Mesenchymal stem cell (in vitro differentiated cells and primary cell): ENCODE measurements around the gene SETD1B.

Experiments used
- DNase-seq: peaks from one replicate; pipeline ENCODE4 v3.0.0-alpha.2; 2013
- H2AFZ ChIP-seq: one replicate; pipeline ENCODE4 v1.6.1; 2013; ENCODE audit warnings: low read depth, mild to moderate bottlenecking, control low read depth, inconsistent platforms, low read length, moderate library complexity
- H2AK5ac ChIP-seq: 2 replicates; pipeline ENCODE4 v1.6.1; 2013; ENCODE audit warnings: low read length, moderate library complexity, mild to moderate bottlenecking, inconsistent platforms; ENCODE audit not compliant: severe bottlenecking
- H2BK120ac ChIP-seq: one replicate; pipeline ENCODE4 v1.6.1; 2013; ENCODE audit warnings: low read depth, mild to moderate bottlenecking, inconsistent platforms, low read length, moderate library complexity
- H2BK12ac ChIP-seq, 2 experiments: one replicate each; pipeline ENCODE4 v1.6.1; 2013; ENCODE audit warnings: inconsistent platforms in 2 of 2, low read length in 2 of 2, mild to moderate bottlenecking in 2 of 2, moderate library complexity in 2 of 2, control low read depth in 1 of 2
- H2BK15ac ChIP-seq: one replicate; pipeline ENCODE4 v1.6.1; 2013; ENCODE audit warnings: mild to moderate bottlenecking, low read depth, inconsistent platforms; ENCODE audit not compliant: poor library complexity, severe bottlenecking
- H2BK5ac ChIP-seq: 2 replicates; pipeline ENCODE4 v1.6.1; 2013; ENCODE audit warnings: low read depth, mild to moderate bottlenecking, low read length, control low read depth, inconsistent platforms; ENCODE audit not compliant: poor library complexity, severe bottlenecking
- H3K14ac ChIP-seq, 2 experiments: one replicate each; pipeline ENCODE4 v1.6.1; 2013; ENCODE audit warnings: inconsistent platforms in 2 of 2, low read length in 2 of 2, control low read depth in 1 of 2, mild to moderate bottlenecking in 1 of 2, moderate library complexity in 1 of 2
- H3K18ac ChIP-seq, 2 experiments: one replicate each; pipeline ENCODE4 v1.6.1; 2013; ENCODE audit warnings: inconsistent platforms in 2 of 2, low read length in 2 of 2, control low read depth in 1 of 2, low read depth in 1 of 2, mild to moderate bottlenecking in 1 of 2
- H3K23ac ChIP-seq, 2 experiments: one replicate each; pipeline ENCODE4 v1.6.1; 2013; ENCODE audit warnings: inconsistent platforms in 2 of 2, low read length in 2 of 2, mild to moderate bottlenecking in 2 of 2, moderate library complexity in 2 of 2, control low read depth in 1 of 2
- H3K27ac ChIP-seq: 2 replicates; pipeline ENCODE4 v1.5.1; 2013; ENCODE audit warnings: mild to moderate bottlenecking, moderate library complexity, low read length, control low read depth, inconsistent platforms; ENCODE audit not compliant: poor library complexity, severe bottlenecking
- H3K27me3 ChIP-seq, 2 experiments: 2 replicates each; pipeline versions ENCODE4 v1.6.1 to v1.7.0; 2013; ENCODE audit warnings: low read length in 2 of 2, mild to moderate bottlenecking in 2 of 2, moderate library complexity in 2 of 2, control low read depth in 1 of 2, inconsistent platforms in 1 of 2; ENCODE audit not compliant: control insufficient read depth in 1 of 2, insufficient read depth in 1 of 2
- H3K36me3 ChIP-seq, 2 experiments: 2 replicates each; pipeline versions ENCODE4 v1.6.1 to v1.7.0; 2013; ENCODE audit warnings: low read length in 2 of 2, control low read depth in 1 of 2, inconsistent platforms in 1 of 2, low read depth in 1 of 2, mild to moderate bottlenecking in 1 of 2; ENCODE audit not compliant: insufficient read depth in 2 of 2, control insufficient read depth in 1 of 2
- H3K4ac ChIP-seq, 2 experiments: one replicate each; pipeline ENCODE4 v1.6.1; 2013; ENCODE audit warnings: inconsistent platforms in 2 of 2, low read length in 2 of 2, mild to moderate bottlenecking in 2 of 2, moderate library complexity in 2 of 2, control low read depth in 1 of 2, low read depth in 1 of 2
- H3K4me1 ChIP-seq: 2 replicates; pipeline ENCODE4 v1.6.1; 2013; ENCODE audit warnings: low read depth, low read length, control low read depth; ENCODE audit not compliant: control insufficient read depth, insufficient read depth
- H3K4me2 ChIP-seq: 2 replicates; pipeline ENCODE4 v1.6.1; 2013; ENCODE audit warnings: low read length, mild to moderate bottlenecking, inconsistent platforms; ENCODE audit not compliant: poor library complexity, severe bottlenecking
- H3K4me3 ChIP-seq, 2 experiments: 2 replicates each; pipeline versions ENCODE4 v1.5.1 to v1.7.0; 2013; ENCODE audit warnings: low read length in 2 of 2, mild to moderate bottlenecking in 2 of 2, control low read depth in 1 of 2, low read depth in 1 of 2; ENCODE audit not compliant: insufficient read depth in 1 of 2
- H3K79me1 ChIP-seq: replicated peaks from 2 replicates; pipeline ENCODE4 v1.6.1; 2013; ENCODE audit warnings: mild to moderate bottlenecking, control low read depth, low read length, inconsistent platforms; ENCODE audit not compliant: poor library complexity, severe bottlenecking
- H3K9ac ChIP-seq: 2 replicates; pipeline ENCODE4 v1.7.0; 2013; ENCODE audit warnings: mild to moderate bottlenecking, low read length, moderate library complexity
- H3K9me3 ChIP-seq: 2 replicates; pipeline ENCODE4 v1.7.0; 2013; ENCODE audit warnings: mild to moderate bottlenecking, low read length; ENCODE audit not compliant: control insufficient read depth
- H4K8ac ChIP-seq: one replicate; pipeline ENCODE4 v1.6.1; 2013; ENCODE audit warnings: inconsistent platforms, mild to moderate bottlenecking, low read length, moderate library complexity
- H4K91ac ChIP-seq: one replicate; pipeline ENCODE4 v1.6.1; 2013; ENCODE audit warnings: mild to moderate bottlenecking, low read length, inconsistent platforms
- WGBS: methylation state at CpG from one replicate; pipeline ENCODE4 v1.1.7; 2013; ENCODE audit warnings: mixed read lengths; 5-methylcytosine and 5-hydroxymethylcytosine counted together

SETD1B gene

DNA sequence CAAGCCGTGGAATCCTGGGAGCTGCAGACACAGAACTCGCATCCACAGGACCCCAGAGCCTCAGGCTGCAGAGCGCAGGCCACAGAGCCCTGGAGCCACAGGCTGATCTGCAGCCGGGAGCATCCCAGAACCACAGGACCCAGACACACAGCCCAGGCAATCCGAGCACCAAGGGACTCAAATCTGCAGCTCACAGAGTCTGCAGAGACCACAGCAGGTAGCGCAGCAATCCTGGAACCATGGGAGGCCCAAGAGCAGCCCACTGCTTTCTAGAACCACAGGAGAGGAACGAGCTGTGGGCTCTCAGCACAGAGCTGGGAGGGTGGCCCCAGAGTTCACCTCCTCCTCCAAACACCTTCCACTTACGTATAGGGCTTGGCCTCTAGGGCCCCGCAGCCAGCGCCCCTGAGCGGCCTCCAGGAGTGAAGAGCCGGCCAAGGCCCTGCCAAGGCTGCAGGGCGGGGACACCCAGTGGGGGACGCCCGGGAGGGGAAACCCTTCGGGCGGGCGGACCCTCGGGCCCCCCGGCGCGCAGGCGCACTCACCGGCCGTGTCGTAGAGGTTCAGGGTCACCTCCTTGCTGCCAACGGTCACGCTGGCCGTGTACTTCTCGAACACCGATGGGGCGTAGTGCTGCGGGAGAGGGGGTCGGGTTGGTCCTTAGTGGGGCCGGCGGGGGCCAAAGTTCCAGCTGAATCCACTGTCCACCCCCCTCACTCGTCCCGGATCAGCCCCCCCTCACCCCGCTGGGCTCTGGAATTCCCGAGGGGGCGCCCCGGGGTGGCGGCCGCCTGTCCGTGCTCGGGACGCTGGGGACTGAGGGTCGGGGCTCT is 11.0 kb upstream of the SETD1B start:
- Histone ChIP-seq H3K27ac (peak overlapping the region; percentile 14), H3K18ac (peak overlapping the region; percentile 16 to 94), H3K79me1 (peaks cover 33% of the 10 kb centered on the region), H4K91ac (peak overlapping the region; percentile 79), H4K8ac (peak overlapping the region; percentile 76), H2BK5ac (no peak overlapping the region), H3K36me3 (peaks cover 7 to 46% of the 10 kb centered on the region in 2 experiments), H2AFZ (peak overlapping the region; percentile 81), H3K14ac (peak overlapping the region in 1 of 2 experiments; percentile 69), H3K4me2 (peak overlapping the region; percentile 88), H3K4me1 (peaks cover 73% of the 10 kb centered on the region), H3K9me3 (no peaks in the 10 kb centered on the region), H2BK12ac (peak overlapping the region in 1 of 2 experiments; percentile 47), H3K4me3 (peak overlapping the region; percentile 75 to 78), H3K4ac (peak overlapping the region; percentile 15 to 90), H2AK5ac (no peak overlapping the region), H2BK120ac (no peak overlapping the region), H3K27me3 (no peaks in the 10 kb centered on the region), H3K23ac (peak overlapping the region in 1 of 2 experiments; percentile 77), H3K9ac (peak overlapping the region; percentile 99), H2BK15ac (no peak overlapping the region)
- 23% methylated on average over 27 of the region's 48 CpGs for WGBS
- DNase-seq = peak; percentile 31

DNA sequence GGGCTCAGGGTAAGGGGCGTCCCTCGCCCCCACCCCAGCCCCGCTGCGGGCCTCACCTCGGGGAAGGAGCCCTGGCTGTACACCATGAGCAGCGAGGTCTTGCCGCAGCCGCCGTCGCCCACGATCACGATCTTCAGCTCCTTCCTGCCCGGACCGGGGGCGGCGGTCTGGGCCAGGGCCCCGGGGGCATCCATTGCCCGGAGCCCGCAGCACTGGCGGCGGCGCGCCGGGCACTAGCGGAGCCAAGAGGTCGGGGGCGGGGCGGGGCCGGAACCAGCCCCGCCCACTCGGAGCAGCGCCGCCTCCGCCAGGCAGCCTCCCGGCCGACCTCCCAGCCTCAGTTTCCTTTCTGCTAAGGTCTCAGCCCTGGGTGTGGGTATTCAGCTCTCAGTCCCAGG is 10.4 kb upstream of the SETD1B start, which contains the start of gene RHOF:
Gene RHOF, minus strand, starts transcription at position 249 of the 398 bp plus-strand sequence. Its CDS starts 55 bp downstream, at position 194.
- H3K9me3 ChIP-seq = no peaks in the 10 kb centered on the region
- H3K9ac ChIP-seq = peak within 1 kb of the TSS; percentile 99
- peak within 1 kb of the TSS; percentile 88 for H3K4me2 ChIP-seq
- H3K14ac ChIP-seq = peak within 1 kb of the TSS in 1 of 2 experiments; percentile 69
- H3K23ac ChIP-seq = peak within 1 kb of the TSS in 1 of 2 experiments; percentile 83
- H3K27me3 ChIP-seq = no peaks in the 10 kb centered on the region
- under 1% methylated on average over 20 of the region's 36 CpGs for whole genome bisulfite sequencing
- peak within 1 kb of the TSS; percentile 74 to 94 for H3K18ac ChIP-seq
- H2BK5ac ChIP-seq = no peak within 1 kb of the TSS
- no peak for DNase-seq
- H3K4me3 ChIP-seq = peak within 1 kb of the TSS; percentile 75 to 78
- H2BK120ac ChIP-seq = no peak within 1 kb of the TSS
- peak within 1 kb of the TSS; percentile 69 for H2AK5ac ChIP-seq
- H3K27ac ChIP-seq = peak within 1 kb of the TSS; percentile 69
- peak within 1 kb of the TSS; percentile 83 for H2AFZ ChIP-seq
- peak within 1 kb of the TSS in 1 of 2 experiments; percentile 75 for H2BK12ac ChIP-seq
- H2BK15ac ChIP-seq = no peak within 1 kb of the TSS
- H3K4ac ChIP-seq = peak within 1 kb of the TSS; percentile 88 to 90
- H3K4me1 ChIP-seq = peaks cover 76% of the 10 kb centered on the region
- peaks cover 12 to 51% of the 10 kb centered on the region in 2 experiments for H3K36me3 ChIP-seq
- H4K8ac ChIP-seq = peak within 1 kb of the TSS; percentile 93
- peaks cover 30% of the 10 kb centered on the region for H3K79me1 ChIP-seq
- H4K91ac ChIP-seq = peak within 1 kb of the TSS; percentile 79

DNA sequence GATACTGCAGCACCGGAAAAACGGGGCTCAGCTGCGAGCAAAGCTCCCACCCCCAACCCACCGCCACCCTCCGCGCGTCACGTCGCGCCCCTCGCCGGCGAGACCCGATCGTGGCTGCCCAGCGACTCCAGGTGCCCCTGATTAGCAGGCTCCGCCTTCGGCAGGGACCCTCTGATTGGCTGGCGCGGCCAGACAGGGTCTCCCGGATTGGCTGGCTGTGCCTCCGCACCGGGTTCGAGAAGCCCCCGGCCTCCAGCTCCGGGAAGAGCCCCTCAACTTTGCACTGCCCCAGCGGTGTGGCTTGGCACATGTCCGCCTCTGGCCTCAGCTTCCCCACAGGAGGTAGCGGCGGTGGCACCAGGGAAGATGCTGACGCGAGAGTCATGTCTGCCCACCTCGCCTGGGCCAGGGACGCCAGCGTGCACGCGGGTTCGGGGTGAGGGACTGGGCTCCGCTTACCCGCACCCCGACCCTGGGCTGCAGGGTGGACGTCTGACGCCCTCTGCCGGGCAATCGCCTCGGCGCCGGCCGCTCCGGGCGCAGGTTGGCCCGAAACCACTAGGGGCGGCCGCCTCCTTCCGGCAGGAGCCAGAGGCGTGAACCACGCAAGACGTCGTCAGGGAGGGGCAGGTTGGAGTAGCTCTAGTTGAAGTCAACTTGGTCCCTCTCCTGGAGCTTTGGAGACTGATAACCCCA is 9.8 kb upstream of the SETD1B start:
- peak overlapping the region; percentile 93 for H4K8ac ChIP-seq
- WGBS = under 1% methylated on average over 49 of the region's 59 CpGs
- H2BK120ac ChIP-seq = no peak overlapping the region

More for the DNA sequence above, 9.8 kb upstream of the SETD1B start:
- H3K79me1 ChIP-seq = peaks cover 25% of the 10 kb centered on the region
- no peak overlapping the region for H4K91ac ChIP-seq
- no peak overlapping the region for H2BK15ac ChIP-seq
- H3K18ac ChIP-seq = peak overlapping the region in 1 of 2 experiments; percentile 88
- H3K9me3 ChIP-seq = no peaks in the 10 kb centered on the region
- H3K4me3 ChIP-seq = peak overlapping the region; percentile 75 to 78
- H3K4ac ChIP-seq = peak overlapping the region; percentile 85 to 88
- H2AK5ac ChIP-seq = no peak overlapping the region
- peak; percentile 92 for DNase-seq
- H2BK12ac ChIP-seq = peak overlapping the region in 1 of 2 experiments; percentile 75
- no peak overlapping the region for H2BK5ac ChIP-seq
- peak overlapping the region; percentile 99 for H3K9ac ChIP-seq
- no peaks in the 10 kb centered on the region for H3K27me3 ChIP-seq
- peak overlapping the region; percentile 69 for H3K27ac ChIP-seq
- H3K4me2 ChIP-seq = peak overlapping the region; percentile 88
- peaks cover 81% of the 10 kb centered on the region for H3K4me1 ChIP-seq
- peak overlapping the region in 1 of 2 experiments; percentile 83 for H3K23ac ChIP-seq
- peak overlapping the region; percentile 83 for H2AFZ ChIP-seq
- H3K14ac ChIP-seq = peak overlapping the region in 1 of 2 experiments; percentile 46
- H3K36me3 ChIP-seq = peaks cover 17 to 51% of the 10 kb centered on the region in 2 experiments
